GM19035 (cell line): Measurements from ENCODE around the gene CCDC157.

ENCODE experiments used
- ATAC-seq: cut with Tn5 transposase; IDR thresholded peaks from one replicate; pipeline ENCODE4 v1.9.1; 2021; ENCODE audit not compliant: unreplicated experiment

Gene CCDC157

DNA sequence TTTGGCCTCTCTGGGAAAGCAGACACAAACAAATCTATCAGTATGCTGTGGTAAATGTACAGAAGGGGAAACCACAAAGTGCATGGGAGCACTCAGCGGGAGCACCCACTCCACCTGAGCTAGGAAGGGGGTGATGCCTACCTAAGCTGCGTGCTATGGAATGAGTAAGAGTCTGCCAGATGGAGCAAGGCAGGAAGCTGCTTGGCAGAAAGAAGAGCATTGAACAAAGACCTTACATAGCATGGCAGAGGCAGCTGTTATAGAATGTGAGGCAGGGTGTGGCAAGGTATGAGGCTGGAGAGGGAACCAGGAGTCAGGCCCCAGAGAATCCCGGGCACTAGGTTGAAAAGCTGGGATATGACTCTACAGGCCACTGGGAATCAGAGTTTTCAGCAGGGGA lies 55.0 kb downstream of the CCDC157 start:
- ATAC-seq, result no peak

DNA sequence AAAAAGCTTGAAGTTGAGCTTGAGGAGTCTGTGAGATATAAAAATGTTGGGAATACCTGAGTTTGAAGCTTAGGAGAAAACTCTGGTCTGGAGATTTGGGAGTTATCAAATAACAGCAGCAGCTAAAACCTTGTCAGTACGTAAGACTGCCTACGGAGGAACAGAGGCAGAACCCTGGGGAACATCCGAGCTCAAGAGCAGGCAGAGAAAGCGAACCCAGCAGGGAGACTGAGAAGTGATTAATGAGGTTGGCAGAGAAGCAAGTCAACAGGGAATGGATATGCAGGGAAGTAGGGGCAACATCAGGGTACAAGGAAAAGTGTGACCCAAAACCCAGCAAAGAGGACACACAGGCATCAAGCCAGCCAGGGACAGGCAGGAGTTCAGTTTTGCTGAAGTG lies 56.2 kb downstream of the CCDC157 start:
- no peak for ATAC-seq

DNA sequence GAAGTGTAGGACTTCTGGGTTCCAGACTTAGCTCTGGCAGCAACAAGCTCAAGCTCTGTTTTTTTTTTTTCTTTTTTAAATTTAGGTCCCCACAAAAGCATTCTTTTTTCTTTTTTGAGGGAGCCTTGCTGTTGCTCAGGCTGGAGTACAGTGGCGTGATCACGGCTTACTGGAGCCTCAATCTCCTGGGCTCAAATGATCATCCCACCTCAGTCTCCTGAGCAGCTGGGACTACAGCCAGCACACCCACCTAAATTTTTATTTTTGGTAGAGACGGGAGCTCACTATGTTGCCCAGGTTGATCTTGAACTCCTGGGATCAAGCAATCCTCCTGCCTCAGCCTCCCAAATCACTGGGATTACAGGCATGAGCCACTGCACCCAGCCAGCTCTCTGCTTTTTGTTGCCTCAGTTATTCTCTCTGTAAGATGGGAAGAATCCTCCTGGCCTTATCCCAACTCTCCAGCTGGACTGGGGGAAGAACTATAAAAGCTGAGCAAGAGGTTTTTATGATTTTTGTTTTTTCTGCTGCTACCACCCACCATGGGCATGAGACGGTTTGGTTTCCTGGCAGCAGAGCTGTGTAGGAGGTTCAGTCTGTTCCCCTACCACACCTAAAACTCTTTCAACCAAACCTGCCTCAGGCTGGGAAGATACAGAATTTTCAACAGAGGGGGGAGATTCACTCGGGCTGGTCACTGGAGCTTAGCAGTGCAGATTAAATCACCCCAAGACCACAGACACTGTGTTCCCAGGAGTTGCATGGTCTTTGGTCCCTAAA lies 57.1 kb downstream of the CCDC157 start:
- no peak for ATAC-seq

DNA sequence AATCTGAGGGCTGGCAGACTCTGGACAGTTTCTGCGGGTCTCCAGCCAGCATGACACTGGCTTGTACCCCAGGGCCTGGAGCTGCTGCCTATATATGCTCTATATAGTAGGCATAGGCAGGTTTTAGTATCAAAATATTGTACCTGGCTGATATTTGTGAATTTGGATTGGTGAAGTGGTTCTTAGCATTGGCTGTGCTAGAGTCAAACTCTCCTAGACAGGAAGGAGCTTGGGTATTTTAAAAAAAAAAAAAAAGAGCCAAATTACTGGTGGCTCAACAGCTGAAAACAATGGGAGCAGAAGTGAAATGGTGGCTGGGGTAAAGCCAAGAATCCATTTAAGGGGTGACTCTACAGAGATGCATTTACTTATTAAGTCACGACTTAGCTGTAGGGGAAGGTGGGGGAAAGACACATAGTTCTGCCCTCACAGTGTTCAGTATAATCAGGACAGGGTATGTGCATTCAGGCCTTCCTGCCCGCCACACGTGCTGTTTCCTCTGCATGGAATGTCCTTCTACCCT lies 57.8 kb downstream of the CCDC157 start:
- ATAC-seq, result no peak

DNA sequence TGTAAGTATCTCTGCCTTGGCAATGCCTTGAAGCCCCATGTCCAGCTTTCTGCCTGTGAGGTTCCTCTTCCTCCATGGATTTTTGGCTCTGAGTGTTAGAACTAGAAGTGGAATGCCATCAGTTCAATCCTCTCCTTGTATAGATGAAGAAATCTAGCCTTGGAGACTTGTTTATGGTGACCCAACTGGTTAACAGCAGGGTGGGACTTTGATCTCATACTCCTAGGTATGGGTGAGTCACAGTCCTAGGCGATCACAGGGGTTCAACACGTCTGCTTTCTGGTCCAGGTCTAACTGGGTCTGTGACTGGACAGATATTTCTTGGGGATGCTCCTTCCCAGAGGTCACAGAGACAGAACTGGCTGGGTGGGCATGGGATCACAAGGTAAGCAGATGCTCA lies 59.6 kb downstream of the CCDC157 start:
- ATAC-seq, result no peak

DNA sequence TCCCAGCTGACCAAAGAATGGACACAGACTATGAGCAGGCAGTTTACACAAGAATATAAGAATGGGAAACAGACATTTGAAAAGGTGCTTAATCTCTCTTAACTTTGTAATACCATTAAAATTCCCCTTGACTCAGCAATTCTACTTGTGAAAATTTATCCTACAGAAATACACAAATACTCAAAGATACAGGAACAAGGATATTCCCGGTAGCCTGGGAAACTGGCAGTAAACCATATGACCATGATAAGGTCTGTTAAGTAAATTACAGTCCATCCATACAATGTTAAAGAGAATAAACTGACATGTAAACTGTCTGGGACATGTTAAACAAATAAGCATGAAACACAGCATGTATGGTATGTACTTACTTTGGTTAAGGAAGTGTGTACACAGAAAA lies 60.0 kb downstream of the CCDC157 start:
- ATAC-seq, result no peak

DNA sequence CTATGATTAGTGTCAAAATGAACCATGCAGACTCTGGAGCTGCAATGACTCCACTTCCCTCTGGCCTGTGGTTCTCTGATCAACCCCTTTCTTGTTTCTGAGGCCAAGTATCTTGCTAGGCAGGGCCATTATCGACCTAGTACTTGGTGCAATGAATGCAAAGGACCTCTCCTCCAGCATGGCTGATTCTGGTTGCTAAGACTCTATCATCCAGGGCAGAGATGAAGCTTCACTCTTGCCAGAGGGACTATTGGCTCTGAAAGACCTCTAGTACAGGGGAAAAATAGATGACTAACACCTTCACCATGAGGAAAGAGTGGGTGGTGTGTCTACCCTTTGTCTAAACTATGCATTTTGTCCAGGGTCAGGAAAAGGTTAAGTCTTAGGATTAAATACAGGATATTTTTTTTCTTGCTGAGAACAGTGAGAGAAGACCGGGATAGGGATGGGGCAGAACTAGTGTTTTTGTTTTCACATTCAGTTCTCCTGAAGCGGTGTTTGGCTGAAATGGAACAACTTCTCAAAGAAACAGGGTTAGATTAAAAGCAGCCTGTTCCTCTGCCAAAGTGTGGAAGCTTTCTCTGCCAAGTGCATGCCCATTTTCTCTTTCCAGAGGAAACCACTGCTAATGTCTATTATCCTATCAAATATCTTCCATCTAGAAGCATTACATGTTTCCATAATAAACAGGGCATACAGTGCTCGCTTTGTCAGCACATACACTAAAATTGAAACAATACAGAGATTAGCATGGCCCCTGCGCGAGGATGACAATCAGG lies 63.7 kb downstream of the CCDC157 start:
- no peak for ATAC-seq

DNA sequence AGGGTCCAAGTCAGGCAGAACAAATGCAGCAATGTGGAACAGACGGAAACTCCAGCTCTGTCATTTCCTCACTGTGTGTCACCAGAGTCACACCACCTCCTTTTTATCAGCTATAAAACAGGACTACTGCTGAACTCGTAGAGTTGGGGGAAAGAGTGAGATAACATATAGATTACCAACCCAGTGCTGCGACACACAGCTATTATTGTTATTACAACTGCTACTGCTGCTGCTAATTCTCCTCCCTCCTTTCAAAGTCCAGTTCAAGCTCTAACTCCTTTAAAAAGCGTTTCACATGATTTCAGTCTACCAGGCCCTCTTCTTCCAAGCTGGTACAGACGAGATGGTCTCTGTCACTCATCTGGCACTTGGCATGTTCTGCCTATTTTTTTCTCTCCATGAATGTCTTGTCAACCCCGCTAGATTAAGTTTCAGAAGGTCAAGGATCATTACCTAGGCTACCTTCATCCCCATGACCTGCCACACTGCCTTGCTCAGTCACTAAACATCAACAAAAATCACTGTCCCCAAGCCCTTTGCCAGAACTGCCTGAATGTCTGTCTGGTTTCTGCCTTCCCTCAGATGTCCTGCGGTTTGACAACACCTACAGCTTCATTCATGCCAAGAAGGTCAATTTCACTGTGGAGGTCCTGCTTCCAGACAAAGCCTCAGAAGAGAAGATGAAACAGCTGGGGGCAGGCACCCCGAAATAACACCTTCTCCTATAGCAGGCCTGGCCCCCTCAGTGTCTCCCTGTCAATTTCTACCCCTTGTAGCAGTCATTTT lies 65.1 kb downstream of the CCDC157 start:
- ATAC-seq, result no peak

DNA sequence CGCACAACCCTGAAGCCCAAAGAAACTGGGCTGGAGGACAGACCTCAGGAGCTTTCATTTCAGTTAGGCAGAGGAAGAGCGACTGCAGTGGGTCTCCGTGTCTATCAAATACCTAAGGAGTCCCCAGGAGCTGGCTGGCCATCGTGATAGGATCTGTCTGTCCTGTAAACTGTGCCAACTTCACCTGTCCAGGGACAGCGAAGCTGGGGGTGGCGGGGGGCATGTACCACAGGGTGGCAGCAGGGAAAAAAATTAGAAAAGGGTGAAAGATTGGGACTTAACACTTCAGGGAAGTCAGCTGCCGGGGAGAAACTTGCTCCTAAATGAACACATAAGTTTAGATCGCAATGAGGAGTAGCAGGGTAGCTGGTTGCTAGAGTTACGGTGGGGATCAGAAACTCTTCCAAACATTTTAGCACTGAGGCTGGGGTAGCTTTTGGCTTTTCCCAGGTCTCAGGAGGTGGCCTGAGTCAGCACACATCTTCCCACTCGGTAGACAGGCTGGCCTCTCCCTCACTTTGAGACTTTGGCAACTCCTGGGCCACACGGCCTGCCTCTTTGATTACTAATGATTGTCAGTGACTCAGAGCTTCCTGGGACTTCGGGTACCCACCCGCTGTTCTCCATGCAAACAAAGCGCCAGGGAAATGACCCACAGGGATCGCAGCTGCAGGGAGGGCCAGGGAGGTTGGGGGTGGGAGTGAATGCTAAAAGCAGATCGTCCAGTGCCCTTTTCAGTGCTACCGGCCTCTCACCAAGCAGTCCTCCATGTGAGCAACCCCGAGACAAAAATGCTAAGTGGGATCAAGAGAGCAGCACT lies 65.9 kb downstream of the CCDC157 start:
- no peak for ATAC-seq

DNA sequence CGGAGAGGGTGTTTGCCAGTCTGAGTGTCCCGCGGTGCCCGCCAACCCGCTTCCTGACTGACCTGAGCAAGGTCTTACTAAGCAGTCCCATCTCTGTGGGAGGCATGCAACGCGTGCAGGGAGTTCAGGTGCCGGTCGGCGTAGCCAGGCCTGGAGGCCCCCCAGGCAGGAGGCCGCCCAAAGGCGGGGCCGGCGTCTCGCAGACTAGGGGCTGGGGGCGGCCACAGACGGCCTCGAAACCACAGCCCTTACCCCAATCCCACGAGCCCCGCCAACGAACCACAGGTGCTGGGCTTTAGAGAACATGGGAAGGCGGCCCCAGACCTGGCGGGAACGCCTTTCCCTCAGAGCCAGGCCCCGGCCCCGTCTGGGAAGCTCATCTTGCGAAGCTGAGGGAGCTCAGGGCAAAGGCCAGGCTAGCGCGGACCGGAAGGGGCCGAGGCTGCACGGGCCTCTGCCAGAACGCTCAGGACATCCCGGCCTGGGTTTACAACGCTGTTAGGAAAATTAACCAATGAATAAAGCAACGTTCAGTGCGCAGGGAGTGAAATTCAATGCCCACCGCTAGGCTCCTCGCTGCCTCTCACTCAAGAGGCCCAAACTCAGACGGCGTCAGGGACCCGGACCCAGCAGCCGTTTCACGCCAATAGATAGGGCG lies 66.6 kb downstream of the CCDC157 start:
- ATAC-seq, result peak; percentile 32

DNA sequence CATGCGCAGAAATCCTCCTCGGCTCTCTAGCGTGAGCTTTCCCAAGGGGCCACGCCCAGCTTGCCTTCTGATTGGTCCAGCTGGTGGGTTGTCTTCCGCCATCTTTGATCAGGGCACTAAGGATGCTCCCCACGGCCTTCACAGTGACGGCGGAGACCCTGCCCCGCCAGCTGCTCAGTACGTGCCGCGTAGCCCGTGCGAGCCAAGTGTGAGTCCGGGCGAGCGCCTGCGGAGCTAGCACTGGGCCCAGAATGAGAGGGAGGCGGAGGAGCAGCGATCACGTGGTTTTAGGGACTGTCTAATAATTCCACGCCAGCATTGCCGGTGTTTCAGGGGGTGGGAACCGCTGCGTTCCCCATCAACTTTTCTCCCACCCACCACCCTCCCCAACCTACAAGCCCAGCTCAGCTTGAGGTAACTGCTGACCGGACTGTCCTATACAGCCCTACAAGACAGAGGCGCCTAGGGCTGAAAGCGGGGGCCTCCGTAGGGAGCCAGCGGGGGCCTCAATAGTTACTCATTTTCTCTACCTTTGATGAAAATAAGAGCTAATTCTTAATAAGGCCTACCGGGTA lies 67.2 kb downstream of the CCDC157 start:
- peak; percentile 89 for ATAC-seq

DNA sequence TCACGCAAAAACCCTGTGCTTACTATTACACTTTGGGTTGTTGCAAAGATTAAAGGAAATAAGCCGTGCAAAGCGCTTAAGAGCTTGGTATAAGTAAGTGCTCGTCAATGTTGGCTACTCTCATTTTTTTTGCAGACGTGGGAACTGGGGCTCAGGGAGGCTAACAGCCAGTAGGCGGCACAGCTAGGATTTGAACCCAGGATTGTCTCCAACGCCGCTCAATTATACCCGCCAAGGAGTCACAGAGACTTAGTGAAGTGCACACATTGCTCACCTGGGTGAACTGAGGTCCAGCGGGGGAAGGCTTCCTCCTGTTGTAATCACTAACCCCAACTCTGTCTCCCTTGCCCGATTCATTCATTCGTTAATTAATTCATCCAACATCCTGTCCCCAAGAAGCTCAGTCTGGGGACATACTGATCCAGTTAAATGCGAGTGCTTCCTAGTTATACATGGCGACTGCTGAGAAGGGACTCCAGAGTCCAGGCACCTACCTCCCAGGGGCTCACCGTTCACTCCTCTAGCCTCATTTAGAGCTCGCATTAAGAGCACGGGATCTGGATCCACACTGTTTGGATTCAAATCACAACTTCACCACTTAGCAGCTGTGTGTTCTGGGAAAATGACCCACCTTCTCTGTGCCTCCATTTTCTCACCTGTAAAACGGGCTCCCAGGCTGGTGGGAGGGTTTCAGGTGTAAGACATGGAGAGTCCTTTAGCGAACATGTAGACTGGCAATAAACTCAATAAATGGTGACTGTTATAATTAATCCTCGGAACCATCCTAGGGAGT lies 67.9 kb downstream of the CCDC157 start:
- ATAC-seq, result no peak

DNA sequence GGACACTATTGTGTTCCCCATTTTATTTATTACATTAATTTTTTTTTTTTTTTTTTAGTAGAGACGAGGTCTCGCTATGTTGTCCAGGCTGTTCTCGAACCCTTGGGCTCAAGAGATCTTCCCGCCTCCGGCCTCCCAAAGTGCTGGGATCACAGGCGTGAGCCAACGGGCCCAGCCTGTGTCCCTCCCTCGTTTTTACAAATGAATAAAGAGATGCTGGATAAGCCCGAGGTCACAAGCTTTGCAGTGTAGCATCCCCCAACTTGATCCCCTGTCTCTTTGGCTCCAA lies 68.5 kb downstream of the CCDC157 start:
- no peak for ATAC-seq

DNA sequence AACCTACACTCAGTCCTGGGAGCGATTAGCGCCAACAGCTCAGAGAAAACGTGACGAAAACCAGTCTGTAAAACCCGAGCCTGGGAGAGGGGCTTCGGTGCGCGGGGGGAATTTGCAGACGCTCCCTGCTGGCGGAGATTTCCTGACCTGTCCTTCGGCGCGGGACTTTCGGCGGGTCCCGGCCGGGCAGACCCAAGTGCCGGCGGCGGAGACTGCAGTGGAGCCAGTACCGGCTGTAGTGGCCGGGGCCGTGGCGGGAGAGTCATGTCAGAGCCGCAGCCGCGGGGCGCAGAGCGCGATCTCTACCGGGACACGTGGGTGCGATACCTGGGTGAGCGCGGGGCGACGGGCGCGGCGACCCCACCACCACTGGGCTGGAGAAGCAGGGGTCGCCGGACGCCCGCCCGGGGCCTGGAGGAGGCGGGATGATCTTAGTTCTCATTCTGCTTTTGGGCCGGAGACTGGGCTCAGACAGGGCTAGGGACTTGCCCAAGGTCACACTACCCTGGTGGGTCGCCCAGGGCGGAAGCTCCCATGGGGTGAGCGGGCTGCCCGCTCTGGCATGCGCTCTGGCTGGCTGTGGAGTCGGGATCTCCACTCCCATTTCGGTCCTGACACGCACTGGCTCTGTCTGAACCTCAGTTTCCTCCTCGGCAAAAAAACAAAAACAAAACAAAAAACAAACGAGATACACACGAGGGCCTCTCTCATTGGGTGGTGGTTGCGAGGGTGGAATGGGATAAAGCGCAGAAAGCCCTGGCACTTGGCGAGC lies 69.0 kb downstream of the CCDC157 start, which contains the start of gene MTFP1:
Gene MTFP1, plus strand, starts transcription at position 153 of the 772 bp plus-strand sequence. Its CDS starts 112 bp downstream, at position 265.
- ATAC-seq, result no peak
